ENCODE measurements around the gene FAM131B.

FAM131B gene

GRCh38 chr7:143374561-143374960 lies 12.0 kb upstream of the FAM131B start:
- TF ChIP-seq CTCF (IDR thresholded peaks at IDR 0.05; ENCODE audit: low read depth, low read length, missing control alignments), result no peak
- no peak for DNase-seq (ENCODE audit: extremely low read depth, low read depth)
- no peak overlapping the region for H3K4me3 ChIP-seq (replicated peaks; ENCODE audit: low read depth, low read length)

GRCh38 chr7:143373255-143373794 lies 10.8 kb upstream of the FAM131B start:
- no peak for DNase-seq (ENCODE audit: extremely low read depth, low read depth)
- no peak overlapping the region for H3K4me3 ChIP-seq (replicated peaks; ENCODE audit: low read depth, low read length)
- peak; percentile 20 for TF ChIP-seq CTCF (IDR thresholded peaks at IDR 0.05; ENCODE audit: low read depth, low read length, missing control alignments)

GRCh38 chr7:143372070-143372469 lies 9.6 kb upstream of the FAM131B start:
- no peak overlapping the region for H3K4me3 ChIP-seq (replicated peaks; ENCODE audit: low read depth, low read length)
- DNase-seq (ENCODE audit: extremely low read depth, low read depth), result no peak
- TF ChIP-seq CTCF (IDR thresholded peaks at IDR 0.05; ENCODE audit: low read depth, low read length, missing control alignments), result no peak

- no peak for DNase-seq (ENCODE audit: extremely low read depth, low read depth)
- TF ChIP-seq CTCF (IDR thresholded peaks at IDR 0.05; ENCODE audit: low read depth, low read length, missing control alignments), result no peak
- H3K4me3 ChIP-seq (replicated peaks; ENCODE audit: low read depth, low read length), result no peak overlapping the region
Observed at GRCh38 chr7:143369678-143370651, 7.5 kb upstream of the FAM131B start.

- H3K4me3 ChIP-seq (replicated peaks; ENCODE audit: low read depth, low read length), result no peak overlapping the region
- TF ChIP-seq CTCF (IDR thresholded peaks at IDR 0.05; ENCODE audit: low read depth, low read length, missing control alignments), result no peak
- no peak for DNase-seq (ENCODE audit: extremely low read depth, low read depth)
Observed at GRCh38 chr7:143368387-143368786, 5.9 kb upstream of the FAM131B start.

- no peak for DNase-seq (ENCODE audit: extremely low read depth, low read depth)
- no peak for TF ChIP-seq CTCF (IDR thresholded peaks at IDR 0.05; ENCODE audit: low read depth, low read length, missing control alignments)
- H3K4me3 ChIP-seq (replicated peaks; ENCODE audit: low read depth, low read length), result no peak overlapping the region
Observed at GRCh38 chr7:143367972-143368371, 5.5 kb upstream of the FAM131B start.

All from HFF-Myc (cell line).